GM23338 (cell line): ENCODE measurements around the gene GRIN2D. TPM values are rescaled to one million over a fixed set of nuclear protein-coding genes. Genes with fewer than 3 reads are reported as not detected.
"Not testable (repeated sequence)": the region's sequence is repeated elsewhere in the genome, so short reads cannot be mapped to it uniquely, and the experiment has no call there.

ENCODE experiments used
- ATAC-seq: fragments of 200-7000 bp; cut with Tn5 transposase; 3 replicates; pipeline ENCODE4 v1.9.1; 2020
- DNase-seq: peaks from one replicate; pipeline ENCODE4 v3.0.0-alpha.2; 2015; ENCODE audit warnings: low spot score
- H2AFZ ChIP-seq: fragments of 200-600 bp; sonication (generic); 2 replicates; pipeline ENCODE4 v1.8.0; 2016; ENCODE audit warnings: antibody characterized with exemption, mild to moderate bottlenecking, moderate library complexity
- H3F3A ChIP-seq: fragments of 200-600 bp; sonication (generic); replicated peaks from 2 replicates; pipeline ENCODE4 v1.8.0; 2017; ENCODE audit warnings: antibody characterized with exemption, mixed run types, low read depth
- H3K27ac ChIP-seq: fragments of 200-600 bp; sonication (generic); 2 replicates; pipeline ENCODE4 v1.6.1; 2016; ENCODE audit warnings: low read depth
- H3K27me3 ChIP-seq: fragments of 200-600 bp; sonication (generic); 2 replicates; pipeline ENCODE4 v1.8.0; 2016; ENCODE audit warnings: mild to moderate bottlenecking, mixed run types, moderate library complexity; ENCODE audit not compliant: insufficient read depth
- H3K36me3 ChIP-seq: fragments of 200-600 bp; sonication (generic); 2 replicates; pipeline ENCODE4 v1.8.0; 2016; ENCODE audit warnings: mild to moderate bottlenecking; ENCODE audit not compliant: insufficient read depth
- H3K4me1 ChIP-seq: fragments of 200-600 bp; sonication (generic); 2 replicates; pipeline ENCODE4 v1.8.0; 2016; ENCODE audit warnings: mild to moderate bottlenecking, moderate library complexity; ENCODE audit not compliant: insufficient read depth
- H3K4me2 ChIP-seq: fragments of 200-600 bp; sonication (generic); 2 replicates; pipeline ENCODE4 v1.7.1; 2017; ENCODE audit warnings: mixed run types
- H3K4me3 ChIP-seq: fragments of 200-600 bp; sonication (generic); 2 replicates; pipeline ENCODE4 v1.6.1; 2016; ENCODE audit warnings: mixed run types
- H3K79me2 ChIP-seq: fragments of 200-600 bp; sonication (generic); replicated peaks from 2 replicates; pipeline ENCODE4 v1.8.0; 2017; ENCODE audit warnings: mild to moderate bottlenecking; ENCODE audit not compliant: insufficient read depth
- H3K9me2 ChIP-seq: fragments of 200-600 bp; sonication (generic); 2 replicates; pipeline ENCODE4 v1.8.0; 2017; ENCODE audit not compliant: insufficient read depth
- H4K20me1 ChIP-seq: fragments of 200-600 bp; sonication (generic); replicated peaks from 2 replicates; pipeline ENCODE4 v1.8.0; 2017; ENCODE audit warnings: mild to moderate bottlenecking; ENCODE audit not compliant: insufficient read depth
- H3K27ac Mint-ChIP-seq: 2 replicates; pipeline ENCODE4 v1.8.0; 2020; ENCODE audit warnings: inconsistent platforms, mild to moderate bottlenecking, moderate library complexity, mixed read lengths
- H3K27me3 Mint-ChIP-seq: 3 replicates; pipeline ENCODE4 v1.8.0; 2022; ENCODE audit warnings: low read depth, mild to moderate bottlenecking, moderate library complexity, mixed read lengths, inconsistent platforms; ENCODE audit not compliant: insufficient read depth, poor library complexity
- H3K36me3 Mint-ChIP-seq: 3 replicates; pipeline ENCODE4 v1.8.0; 2021; ENCODE audit warnings: low read depth, mild to moderate bottlenecking, inconsistent platforms, moderate library complexity, mixed read lengths
- H3K4me1 Mint-ChIP-seq: 3 replicates; pipeline ENCODE4 v1.8.0; 2020; ENCODE audit warnings: mild to moderate bottlenecking, inconsistent platforms, mixed read lengths
- H3K4me3 Mint-ChIP-seq: 3 replicates; pipeline ENCODE4 v1.8.0; 2021; ENCODE audit warnings: moderate library complexity, mild to moderate bottlenecking, inconsistent platforms, mixed read lengths
- H3K9me3 Mint-ChIP-seq: 3 replicates; pipeline ENCODE4 v1.8.0; 2020; ENCODE audit warnings: moderate library complexity, mild to moderate bottlenecking, inconsistent platforms, mixed read lengths
- CREB1 ChIP-seq: fragments of 250-450 bp; sonication (Bioruptor Pico); IDR thresholded peaks from 2 replicates; pipeline ENCODE4 v1.5.0; 2020; ENCODE audit warnings: low read depth, mild to moderate bottlenecking, moderate library complexity
- EZH2 ChIP-seq: fragments of 200-600 bp; sonication (generic); IDR thresholded peaks from one replicate; pipeline ENCODE4 v1.8.0; 2017; ENCODE audit warnings: antibody characterized with exemption, mild to moderate bottlenecking, low read depth; ENCODE audit not compliant: unreplicated experiment
- EZH2phosphoT487 ChIP-seq: fragments of 200-600 bp; sonication (generic); IDR thresholded peaks from one replicate; pipeline ENCODE4 v1.8.1; 2018; ENCODE audit warnings: antibody characterized with exemption; ENCODE audit not compliant: unreplicated experiment
- JUNB ChIP-seq: IDR thresholded peaks from one replicate; pipeline ENCODE4 v1.6.1; 2016; ENCODE audit warnings: antibody characterized with exemption; ENCODE audit not compliant: unreplicated experiment
- NANOG ChIP-seq: IDR thresholded peaks from 2 replicates; pipeline ENCODE4 v1.6.1; 2016; ENCODE audit warnings: antibody characterized with exemption, borderline replicate concordance
- REST ChIP-seq: IDR thresholded peaks from one replicate; pipeline ENCODE4 v1.6.1; 2018; ENCODE audit warnings: antibody characterized with exemption; ENCODE audit not compliant: unreplicated experiment
- STAT1 ChIP-seq: IDR thresholded peaks from one replicate; pipeline ENCODE4 v1.6.1; 2016; ENCODE audit warnings: antibody characterized with exemption; ENCODE audit not compliant: unreplicated experiment
- ZNF331 ChIP-seq: fragments of 250-450 bp; sonication (Bioruptor Pico); IDR thresholded peaks from 2 replicates; pipeline ENCODE4 v1.5.0; 2020; ENCODE audit warnings: low read depth, mild to moderate bottlenecking, moderate library complexity
- ZNF462 ChIP-seq: fragments of 250-450 bp; sonication (Bioruptor Pico); IDR thresholded peaks from 2 replicates; pipeline ENCODE4 v1.5.0; 2020; ENCODE audit warnings: mild to moderate bottlenecking, moderate library complexity
- polyA plus RNA-seq: library from polyadenylated mRNA; unstranded; fragments of >200 nt; fragmentation: Nextera tagmentation; extraction: Ambion mirVana; gene quantifications from 2 replicates; pipeline ENCODE4 v1.2.1, GENCODE V29; 2016
- total RNA-seq: library from RNA; depleted of rRNA; stranded (reverse); fragments of >200 nt; shearing (Covaris generic); gene quantifications from 2 replicates; pipeline ENCODE4 v1.2.3, GENCODE V29; 2014

GRIN2D gene
- total and polyA plus RNA-seq, 2 experiments from 2014 or later: 4.4 to 20.0 TPM

GRCh38 chr19:48371771-48372170, 21.7 kb upstream of the GRIN2D start:
- H3K9me3 Mint-ChIP-seq, H3K27ac ChIP-seq, H3K4me3 Mint-ChIP-seq, H4K20me1 ChIP-seq, H3K4me3 ChIP-seq, H3K9me2 ChIP-seq, H3K36me3 ChIP-seq, H3K4me2 ChIP-seq, H2AFZ ChIP-seq, DNase-seq, H3K4me1 ChIP-seq, ATAC-seq, H3K27me3 ChIP-seq, H3K36me3 Mint-ChIP-seq, H3K4me1 Mint-ChIP-seq, H3K79me2 ChIP-seq, H3F3A ChIP-seq, H3K27ac Mint-ChIP-seq: not testable (repeated sequence)
- H3K27me3 Mint-ChIP-seq: peaks cover 14% of the 10 kb centered on the region

- H3K9me3 Mint-ChIP-seq: no peaks in the 10 kb centered on the region
- ATAC-seq: no peak
- Histone ChIP-seq H3K79me2 (no peaks in the 10 kb centered on the region), H3F3A (no peaks in the 10 kb centered on the region), H3K27me3 (no peaks in the 10 kb centered on the region), H2AFZ (no peak overlapping the region), H3K4me2 (no peak overlapping the region), H3K9me2 (no peaks in the 10 kb centered on the region), H3K36me3 (no peaks in the 10 kb centered on the region), H3K4me1 (no peaks in the 10 kb centered on the region), H3K4me3 (no peak overlapping the region), H3K27ac (no peak overlapping the region), H4K20me1 (no peaks in the 10 kb centered on the region)
- no peak for DNase-seq
- TF ChIP-seq EZH2phosphoT487: no peak
- TF ChIP-seq NANOG: no peak
- TF ChIP-seq ZNF462 (CRISPR knock-in tag): no peak
- TF ChIP-seq EZH2: no peak
- no peak for TF ChIP-seq JUNB
- no peak for TF ChIP-seq STAT1
- no peak for TF ChIP-seq ZNF331 (CRISPR knock-in tag)
- TF ChIP-seq CREB1 (CRISPR knock-in tag): no peak
- TF ChIP-seq REST: no peak
- peaks cover 16% of the 10 kb centered on the region for H3K27me3 Mint-ChIP-seq
- H3K27ac Mint-ChIP-seq: no peak overlapping the region
- H3K4me1 Mint-ChIP-seq: peaks cover 2% of the 10 kb centered on the region; the same call in 1 of the 3 replicates
- no peaks in the 10 kb centered on the region for H3K36me3 Mint-ChIP-seq
- H3K4me3 Mint-ChIP-seq: no peak overlapping the region; the same call in 2 of the 3 replicates
Observed at GRCh38 chr19:48372904-48373303, 20.6 kb upstream of the GRIN2D start.
